ENCODE data around the gene BAD. TPM values are rescaled to one million over a fixed set of nuclear protein-coding genes. Genes with fewer than 3 reads are reported as not detected.

The BAD gene
- total RNA-seq, 2 experiments from 2014 or later: 32.0 to 36.3 TPM

- ChIA-PET CTCF (interaction anchor here (1.5 to 5.3 kb wide), 2 partner anchors 17 to 20 kb away, joined by 3 to 41 read pairs; partner anchors contain the start of gene FERMT3), POLR2A (interaction anchor here (0.6 to 4.6 kb wide), 3 partner anchors 15 to 39 kb away, joined by 3 to 70 read pairs (median 4); partner anchors contain the start of gene FERMT3)
Observed at GRCh38 chr11:64223001-64223651, 61.3 kb downstream of the BAD start.

- ChIA-PET CTCF (interaction anchor here (5.3 kb wide), 1 partner anchor 16 kb away, joined by 41 read pairs; the partner anchor contains the start of gene FERMT3), POLR2A (interaction anchor here (4.6 kb wide), 1 partner anchor 14 kb away, joined by 70 read pairs; the partner anchor contains the start of gene FERMT3)
Observed at GRCh38 chr11:64222651-64223000, 61.8 kb downstream of the BAD start.

DNA sequence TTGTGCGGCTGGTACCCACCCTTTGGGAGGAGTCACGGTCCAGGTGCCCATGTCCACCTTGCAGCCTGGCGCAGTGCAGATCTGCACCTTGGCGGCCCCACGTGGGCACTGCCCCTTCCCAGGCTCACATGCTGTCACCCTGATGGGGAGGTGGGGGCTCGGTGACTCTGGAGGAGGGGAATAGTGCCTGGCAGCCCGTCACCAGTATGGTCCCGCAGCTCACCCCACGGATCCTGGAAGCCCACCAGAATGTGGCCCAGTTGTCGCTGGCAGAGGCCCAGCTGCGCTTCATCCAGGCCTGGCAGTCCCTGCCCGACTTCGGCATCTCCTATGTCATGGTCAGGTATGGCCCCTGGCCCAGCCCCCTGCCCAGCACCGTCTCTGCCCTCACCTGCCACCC, 63.7 kb downstream of the BAD start:
- CTCF ChIA-PET: interaction anchor here (1.4 kb wide), 1 partner anchor 81 kb away, joined by 3 read pairs; no protein-coding TSS in a partner anchor
- POLR2A ChIA-PET: no interaction called here

GRCh38 chr11:64220271-64220670, 64.2 kb downstream of the BAD start:
- ChIA-PET POLR2A (no interaction called here), CTCF (interaction anchor here (1.4 to 2.4 kb wide), 2 partner anchors 10 to 81 kb away, joined by 3 to 7 read pairs; no protein-coding TSS in a partner anchor)

Other genes starting within 250 kb of the BAD start
- not detected for gene FLRT1, start 248.7 kb downstream of the BAD start, total RNA-seq
- 10 to 100 TPM; 20.6 to 21.8 TPM for gene MACROD1, start 118.6 kb downstream of the BAD start, total RNA-seq
- 100 to 1,000 TPM; 476 to 486 TPM for gene STIP1, start 98.5 kb downstream of the BAD start, total RNA-seq
- 100 to 1,000 TPM; 220 to 223 TPM for gene FERMT3, start 77.9 kb downstream of the BAD start, total RNA-seq
- 10 to 100 TPM; 28.7 to 30.5 TPM for gene TRPT1, start 58.5 kb downstream of the BAD start, total RNA-seq
- 10 to 100 TPM; 74.5 to 79.5 TPM for gene NUDT22, start 58.4 kb downstream of the BAD start, total RNA-seq
- gene DNAJC4, start 54.1 kb downstream of the BAD start, total RNA-seq: 10 to 100 TPM; 19.0 to 20.8 TPM
- 10 to 100 TPM; 83.0 to 86.8 TPM for gene VEGFB, start 50.1 kb downstream of the BAD start, total RNA-seq
- 10 to 100 TPM; 26.8 to 28.5 TPM for gene FKBP2, start 43.6 kb downstream of the BAD start, total RNA-seq
- gene PPP1R14B, start 37.7 kb downstream of the BAD start, total RNA-seq: 100 to 1,000 TPM; 376 to 377 TPM
- gene PLCB3, start 33.1 kb downstream of the BAD start, total RNA-seq: 10 to 100 TPM; 16.0 to 16.9 TPM
- 10 to 100 TPM; 54.1 to 56.1 TPM for gene GPR137, start 1.2 kb upstream of the BAD start, total RNA-seq
- gene KCNK4, start 6.6 kb upstream of the BAD start, total RNA-seq: not detected
- not detected for gene CATSPERZ, start 15.7 kb upstream of the BAD start, total RNA-seq
- 10 to 100 TPM; 58.1 to 58.3 TPM for gene ESRRA, start 20.9 kb upstream of the BAD start, total RNA-seq
- 100 to 1,000 TPM; 282 to 293 TPM for gene TRMT112, start 32.9 kb upstream of the BAD start, total RNA-seq
- 100 to 1,000 TPM; 133 to 138 TPM for gene PRDX5, start 33.5 kb upstream of the BAD start, total RNA-seq
- gene CCDC88B, start 55.5 kb upstream of the BAD start, total RNA-seq: 10 to 100 TPM; 93.7 to 94.7 TPM
- 10 to 100 TPM; 35.3 to 37.2 TPM for gene RPS6KA4, start 74.5 kb upstream of the BAD start, total RNA-seq

Data from activated CD8-positive, alpha-beta memory T cell treated with anti-CD3 and anti-CD28 coated beads for 36 hours (primary cell).